Measurements from ENCODE around the gene FRMD4B. TPM values are rescaled to one million over a fixed set of nuclear protein-coding genes. Genes with fewer than 3 reads are reported as not detected.
"Not testable (repeated sequence)": the region's sequence is repeated elsewhere in the genome, so short reads cannot be mapped to it uniquely, and the experiment has no call there.

FRMD4B gene
- total RNA-seq, 1 donor from 2014 or later, result 53.5 TPM

- Histone ChIP-seq H3K36me3 (peaks cover 0 to 6% of the 10 kb centered on the region in 2 donors), H3K27ac (no peak overlapping the region)
- intact Hi-C loops (cut with DNase I), result no loop called here
Measured at GRCh38 chr3:69288161-69288895, 97.6 kb downstream of the FRMD4B start.

GRCh38 chr3:69283913-69284611 is 101.8 kb downstream of the FRMD4B start:
- H3K4me1 ChIP-seq, result no peaks in the 10 kb centered on the region
- intact Hi-C loops (cut with DNase I), result no loop called here
- no peak for DNase-seq (ENCODE audit: extremely low spot score in 2 of 2)
- no peak for TF ChIP-seq POLR2AphosphoS5 (IDR thresholded peaks at IDR 0.05; ENCODE audit: insufficient read depth in 1 of 2, low read depth in 1 of 2)
- TF ChIP-seq, protein P1, sequence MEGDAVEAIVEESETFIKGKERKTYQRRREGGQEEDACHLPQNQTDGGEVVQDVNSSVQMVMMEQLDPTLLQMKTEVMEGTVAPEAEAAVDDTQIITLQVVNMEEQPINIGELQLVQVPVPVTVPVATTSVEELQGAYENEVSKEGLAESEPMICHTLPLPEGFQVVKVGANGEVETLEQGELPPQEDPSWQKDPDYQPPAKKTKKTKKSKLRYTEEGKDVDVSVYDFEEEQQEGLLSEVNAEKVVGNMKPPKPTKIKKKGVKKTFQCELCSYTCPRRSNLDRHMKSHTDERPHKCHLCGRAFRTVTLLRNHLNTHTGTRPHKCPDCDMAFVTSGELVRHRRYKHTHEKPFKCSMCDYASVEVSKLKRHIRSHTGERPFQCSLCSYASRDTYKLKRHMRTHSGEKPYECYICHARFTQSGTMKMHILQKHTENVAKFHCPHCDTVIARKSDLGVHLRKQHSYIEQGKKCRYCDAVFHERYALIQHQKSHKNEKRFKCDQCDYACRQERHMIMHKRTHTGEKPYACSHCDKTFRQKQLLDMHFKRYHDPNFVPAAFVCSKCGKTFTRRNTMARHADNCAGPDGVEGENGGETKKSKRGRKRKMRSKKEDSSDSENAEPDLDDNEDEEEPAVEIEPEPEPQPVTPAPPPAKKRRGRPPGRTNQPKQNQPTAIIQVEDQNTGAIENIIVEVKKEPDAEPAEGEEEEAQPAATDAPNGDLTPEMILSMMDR (IDR thresholded peaks at IDR 0.05), result no peak
- TF ChIP-seq POLR2A (IDR thresholded peaks at IDR 0.05), result no peak
- H3K4me3 ChIP-seq, result no peak overlapping the region
- H3K27me3 ChIP-seq, result no peaks in the 10 kb centered on the region
- peaks cover 0 to 6% of the 10 kb centered on the region in 2 donors for H3K36me3 ChIP-seq
- H3K9me3 ChIP-seq, result no peaks in the 10 kb centered on the region
- no peak overlapping the region for H3K27ac ChIP-seq

More at GRCh38 chr3:69288161-69288895, 97.6 kb downstream of the FRMD4B start:
- TF ChIP-seq, protein P1 (IDR thresholded peaks at IDR 0.05), result no peak
- TF ChIP-seq POLR2AphosphoS5 (IDR thresholded peaks at IDR 0.05; ENCODE audit: insufficient read depth in 1 of 2, low read depth in 1 of 2) (no peak), POLR2A (IDR thresholded peaks at IDR 0.05) (no peak)
- no peaks in the 10 kb centered on the region for H3K4me1 ChIP-seq
- no peaks in the 10 kb centered on the region for H3K27me3 ChIP-seq
- no peaks in the 10 kb centered on the region for H3K9me3 ChIP-seq
- DNase-seq (ENCODE audit: extremely low spot score in 2 of 2), result no peak
- H3K4me3 ChIP-seq, result no peak overlapping the region

DNA sequence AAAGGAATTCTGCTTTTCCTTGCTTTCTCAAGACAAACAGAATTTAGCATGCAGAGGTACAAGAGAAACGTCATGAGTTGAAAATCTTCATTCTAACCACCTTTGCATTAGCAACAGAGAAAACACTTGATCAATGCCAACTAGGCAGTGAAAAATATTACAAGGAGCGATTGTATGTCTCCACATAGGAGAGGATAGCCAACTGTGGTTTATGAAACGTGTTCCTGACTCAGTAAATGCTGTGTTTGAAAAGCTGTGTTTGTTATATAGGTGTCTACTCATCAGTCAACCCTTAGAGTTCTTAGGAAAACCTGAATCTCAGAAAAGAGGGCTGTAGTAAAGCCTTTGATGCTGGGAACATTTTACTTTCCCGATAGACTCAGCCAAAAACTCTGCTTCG is 102.4 kb downstream of the FRMD4B start:
- no peaks in the 10 kb centered on the region for H3K9me3 ChIP-seq
- no peak overlapping the region for H3K4me3 ChIP-seq
- intact Hi-C loops (cut with DNase I), result no loop called here

DNA sequence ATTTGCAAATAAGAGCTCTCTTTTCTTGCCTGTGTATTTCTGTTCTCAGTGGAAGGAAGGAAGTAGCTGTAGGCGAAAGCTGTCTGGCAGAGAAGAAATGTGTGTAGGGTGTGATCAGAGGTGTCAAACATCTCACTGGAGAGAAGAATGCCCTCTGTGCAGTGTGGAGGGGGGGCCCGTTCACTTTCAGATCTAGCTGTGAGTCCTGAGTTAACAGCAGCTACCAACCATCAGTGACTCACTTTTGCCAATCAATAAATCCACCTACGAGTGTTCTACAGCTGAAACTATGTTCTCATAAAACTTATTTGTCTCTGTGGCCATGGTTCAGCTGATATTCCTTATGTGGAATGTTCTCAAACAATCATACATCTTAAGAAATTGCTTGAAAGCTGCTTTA is 103.7 kb downstream of the FRMD4B start:
- Histone ChIP-seq H3K36me3 (peaks cover 0 to 6% of the 10 kb centered on the region in 2 donors), H3K4me1 (no peaks in the 10 kb centered on the region), H3K9me3 (no peaks in the 10 kb centered on the region), H3K27me3 (no peaks in the 10 kb centered on the region), H3K4me3 (no peak overlapping the region), H3K27ac (no peak overlapping the region)
- DNase-seq (ENCODE audit: extremely low spot score in 2 of 2), result no peak
- intact Hi-C loops (cut with DNase I), result no loop called here
- TF ChIP-seq POLR2A (IDR thresholded peaks at IDR 0.05) (no peak), POLR2AphosphoS5 (IDR thresholded peaks at IDR 0.05; ENCODE audit: insufficient read depth in 1 of 2, low read depth in 1 of 2) (no peak)
- TF ChIP-seq, protein P1 (IDR thresholded peaks at IDR 0.05), result no peak

More for the DNA sequence above, 102.4 kb downstream of the FRMD4B start:
- TF ChIP-seq POLR2A (IDR thresholded peaks at IDR 0.05) (no peak), POLR2AphosphoS5 (IDR thresholded peaks at IDR 0.05; ENCODE audit: insufficient read depth in 1 of 2, low read depth in 1 of 2) (no peak)
- TF ChIP-seq, protein P1 (IDR thresholded peaks at IDR 0.05), result no peak
- H3K27me3 ChIP-seq, result no peaks in the 10 kb centered on the region
- DNase-seq (ENCODE audit: extremely low spot score in 2 of 2), result no peak
- H3K4me1 ChIP-seq, result no peaks in the 10 kb centered on the region
- no peak overlapping the region for H3K27ac ChIP-seq
- peaks cover 0 to 6% of the 10 kb centered on the region in 2 donors for H3K36me3 ChIP-seq

- H3K9me3 ChIP-seq; H3K36me3 ChIP-seq; H3K27me3 ChIP-seq; H3K27ac ChIP-seq; H3K4me3 ChIP-seq; H3K4me1 ChIP-seq; intact Hi-C loops (cut with DNase I); DNase-seq (ENCODE audit: extremely low spot score in 2 of 2): not testable (repeated sequence)
Measured at GRCh38 chr3:69277403-69277802, 108.5 kb downstream of the FRMD4B start.

Data from vagina (tissue), 2 donors.